K562 (cell line): ENCODE data around the gene COA5. TPM values are rescaled to one million over a fixed set of nuclear protein-coding genes. Genes with fewer than 3 reads are reported as not detected.
A peak's percentile ranks its signal among the peaks of the same experiment; 100 is the strongest.

ENCODE experiments used
- CREB1 ChIP-seq, 2 experiments: sonication (generic) in 1 of 2; formaldehyde crosslinking in 1 of 2; IDR thresholded peaks; 2 replicates each; pipeline versions ENCODE4 v1.6.1 to v1.8.0; 2012 to 2022; ENCODE audit warnings: inconsistent platforms in 1 of 2, mild to moderate bottlenecking in 1 of 2, missing genetic modification reagents in 1 of 2, moderate library complexity in 1 of 2
- FOXJ2 ChIP-seq: fragments of 200-800 bp; sonication (Bioruptor generic); IDR thresholded peaks from 2 replicates; pipeline ENCODE4 v1.6.1; 2016; ENCODE audit warnings: missing genetic modification characterization, missing compliant biosample characterization
- HINFP ChIP-seq: fragments of 450-650 bp; conservative IDR thresholded peaks from 2 replicates; pipeline ENCODE4 v1.6.1; 2016; ENCODE audit warnings: missing genetic modification characterization, low read depth, mild to moderate bottlenecking, control low read depth, missing compliant biosample characterization
- POLR2G ChIP-seq: fragments of 200-400 bp; formaldehyde crosslinking; IDR thresholded peaks from 2 replicates; pipeline ENCODE4 v1.6.1; 2017; ENCODE audit warnings: low read depth, mild to moderate bottlenecking, antibody characterized with exemption, low read length, moderate library complexity
- PRMT5 ChIP-seq: sonication (generic); formaldehyde crosslinking; IDR thresholded peaks from 2 replicates; pipeline ENCODE4 v1.5.0; 2020; ENCODE audit warnings: missing genetic modification reagents
- RBM15 ChIP-seq: fragments of 200-400 bp; formaldehyde crosslinking; IDR thresholded peaks from 2 replicates; pipeline ENCODE4 v1.6.1; 2018; ENCODE audit warnings: mild to moderate bottlenecking, low read length, moderate library complexity; ENCODE audit not compliant: insufficient read depth
- SMAD4 ChIP-seq: fragments of 250-450 bp; sonication (Bioruptor Pico); conservative IDR thresholded peaks from 2 replicates; pipeline ENCODE4 v1.8.0; 2021; ENCODE audit warnings: inconsistent platforms, mild to moderate bottlenecking, moderate library complexity
- TAF9B ChIP-seq: fragments of 450-650 bp; IDR thresholded peaks from 2 replicates; pipeline ENCODE4 v1.6.1; 2018; ENCODE audit warnings: mild to moderate bottlenecking; ENCODE audit not compliant: partially characterized antibody
- ZBTB43 ChIP-seq: sonication (generic); formaldehyde crosslinking; IDR thresholded peaks from 2 replicates; pipeline ENCODE4 v1.8.0; 2023; ENCODE audit warnings: mild to moderate bottlenecking, missing genetic modification reagents
- ZFP91 ChIP-seq: sonication (generic); formaldehyde crosslinking; IDR thresholded peaks from 2 replicates; pipeline ENCODE4 v1.8.0; 2022; ENCODE audit warnings: mild to moderate bottlenecking, missing genetic modification reagents
- ZNF253 ChIP-seq: fragments of 250-450 bp; sonication (Bioruptor Pico); conservative IDR thresholded peaks from 2 replicates; pipeline ENCODE4 v1.6.1; 2021; ENCODE audit warnings: mild to moderate bottlenecking
- polyA plus RNA-seq, 8 experiments: library from polyadenylated mRNA; depleted of rRNA in 4 of 8; stranded (reverse) in 5 of 8; unstranded in 3 of 8; fragments of >200 nt; fragmentation: Nextera tagmentation in 2 of 8; fragmentation: Illumina TruSeq in 1 of 8; extraction: Ambion mirVana in 2 of 8; extraction: Trizol in 1 of 8; gene quantifications; 2 replicates each; pipeline versions ENCODE4 v1.2.1 to v1.2.3, GENCODE V29; 2011 to 2014; ENCODE audit warnings: inconsistent platforms in 1 of 8, missing spikeins in 1 of 8
- total RNA-seq, 7 experiments: library from RNA; depleted of rRNA in 6 of 7; stranded (reverse); fragments of >200 nt in 6 of 7; fragmentation: Illumina TruSeq in 2 of 7; extraction: Trizol in 2 of 7; gene quantifications; 2 replicates each; pipeline versions ENCODE4 v1.2.1 to v1.2.3, GENCODE V29; 2011 to 2021; ENCODE audit warnings: low replicate concordance in 1 of 7

COA5 gene
- total and polyA plus RNA-seq, 9 of the 15 experiments (the other 6 are each of a cell fraction or from before 2014, with no cell fraction given), result 17.9 to 77.6 (median 33.4) TPM

- TF ChIP-seq POLR2G (peak; percentile 98), FOXJ2 (tag) (peak; percentile 63; the same call in 1 of the 2 replicates), HINFP (peak; percentile 75), SMAD4 (0 out of 2 replicates have a peak, but pooled peaks have one; percentile 68), CREB1 (IDR thresholded peaks at IDR 0.05) (peak; percentile 81), CREB1 (CRISPR knock-in tag; IDR thresholded peaks at IDR 0.05) (peak; percentile 91), ZBTB43 (CRISPR knock-in tag) (no peak), PRMT5 (no peak), TAF9B (peak; percentile 90), ZFP91 (CRISPR knock-in tag) (no peak), RBM15 (no peak), ZNF253 (CRISPR knock-in tag) (peak; percentile 59; the same call in 1 of the 2 replicates)
These were observed at the start of gene COA5, which contains the start of gene UNC50 (continued) for GRCh38 chr2:98608116-98608961.
